K562 (cell line): ENCODE results near the gene AIF1. TPM values are rescaled to one million over a fixed set of nuclear protein-coding genes. Genes with fewer than 3 reads are reported as not detected.
A peak's percentile ranks its signal among the peaks of the same experiment; 100 is the strongest.

Source experiments
- ATF3 ChIP-seq, 2 experiments: fragments of 450-650 bp in 1 of 2; sonication (generic) in 1 of 2; formaldehyde crosslinking in 1 of 2; IDR thresholded peaks in 1 of 2; conservative IDR thresholded peaks in 1 of 2; 2 replicates each; pipeline versions ENCODE4 v1.6.1 to v1.8.1; 2016 to 2023; ENCODE audit warnings: mild to moderate bottlenecking in 2 of 2, moderate library complexity in 2 of 2, inconsistent platforms in 1 of 2, missing genetic modification reagents in 1 of 2
- BHLHE40 ChIP-seq: IDR thresholded peaks from 2 replicates; pipeline ENCODE4 v1.6.1; 2011; ENCODE audit warnings: low read length, improper control_type of control experiment
- CHD2 ChIP-seq: IDR thresholded peaks from 2 replicates; pipeline ENCODE4 v1.6.1; 2011; ENCODE audit warnings: low read depth, low read length
- ELK1 ChIP-seq: sonication (generic); formaldehyde crosslinking; IDR thresholded peaks from 2 replicates; pipeline ENCODE4 v1.8.1; 2022; ENCODE audit warnings: missing genetic modification reagents
- FIP1L1 ChIP-seq: fragments of 200-400 bp; formaldehyde crosslinking; IDR thresholded peaks from 2 replicates; pipeline ENCODE4 v1.6.1; 2018; ENCODE audit warnings: mild to moderate bottlenecking, low read depth, low read length; ENCODE audit not compliant: poor library complexity, severe bottlenecking
- FOXP4 ChIP-seq: sonication (generic); formaldehyde crosslinking; IDR thresholded peaks from 2 replicates; pipeline ENCODE4 v1.8.0; 2022; ENCODE audit warnings: mild to moderate bottlenecking, missing genetic modification reagents, borderline replicate concordance
- FUS ChIP-seq: fragments of 200-400 bp; formaldehyde crosslinking; optimal IDR thresholded peaks from 2 replicates; pipeline ENCODE3; 2017; ENCODE audit warnings: low read depth, low read length
- GATAD2A ChIP-seq: fragments of 450-650 bp; IDR thresholded peaks from 2 replicates; pipeline ENCODE4 v1.6.1; 2017
- HINFP ChIP-seq: fragments of 450-650 bp; conservative IDR thresholded peaks from 2 replicates; pipeline ENCODE4 v1.6.1; 2016; ENCODE audit warnings: missing genetic modification characterization, low read depth, mild to moderate bottlenecking, control low read depth, missing compliant biosample characterization
- ILF3 ChIP-seq: fragments of 450-650 bp; IDR thresholded peaks from 2 replicates; pipeline ENCODE4 v1.6.1; 2018; ENCODE audit warnings: antibody characterized with exemption, mild to moderate bottlenecking, moderate library complexity, borderline replicate concordance
- LARP7 ChIP-seq: fragments of 450-650 bp; IDR thresholded peaks from 2 replicates; pipeline ENCODE4 v1.6.1; 2016
- SAFB2 ChIP-seq: fragments of 200-400 bp; formaldehyde crosslinking; IDR thresholded peaks from 2 replicates; pipeline ENCODE4 v1.6.1; 2018; ENCODE audit warnings: borderline replicate concordance, low read length, low read depth, moderate library complexity; ENCODE audit not compliant: severe bottlenecking
- TAF1 ChIP-seq: IDR thresholded peaks from 2 replicates; pipeline ENCODE4 v1.6.1; 2011; ENCODE audit warnings: mild to moderate bottlenecking, low read length, moderate library complexity; ENCODE audit not compliant: insufficient read depth, control insufficient read depth, severe bottlenecking; ENCODE audit errors: extremely low read depth
- ZNF140 ChIP-seq: fragments of 250-450 bp; sonication (Bioruptor Pico); IDR thresholded peaks from 2 replicates; pipeline ENCODE4 v1.8.0; 2021; ENCODE audit warnings: moderate library complexity, mild to moderate bottlenecking, inconsistent platforms
- ZNF143 ChIP-seq: sonication (generic); formaldehyde crosslinking; IDR thresholded peaks from 2 replicates; pipeline ENCODE4 v1.9.0; 2022; ENCODE audit warnings: mild to moderate bottlenecking, missing genetic modification reagents
- ZNF354B ChIP-seq: fragments of 250-450 bp; sonication (Bioruptor Pico); IDR thresholded peaks from 2 replicates; pipeline ENCODE4 v1.4.0; 2020
- ZNF639 ChIP-seq, 2 experiments: fragments of 200-800 bp in 1 of 2; sonication (Bioruptor generic) in 1 of 2; sonication (generic) in 1 of 2; formaldehyde crosslinking in 1 of 2; IDR thresholded peaks in 1 of 2; conservative IDR thresholded peaks in 1 of 2; 2 replicates each; pipeline versions ENCODE4 v1.5.0 to v1.6.1; 2016 to 2020; ENCODE audit warnings: missing compliant biosample characterization in 1 of 2, missing genetic modification characterization in 1 of 2, missing genetic modification reagents in 1 of 2
- polyA plus RNA-seq, 8 experiments: library from polyadenylated mRNA; depleted of rRNA in 4 of 8; stranded (reverse) in 5 of 8; unstranded in 3 of 8; fragments of >200 nt; fragmentation: Nextera tagmentation in 2 of 8; fragmentation: Illumina TruSeq in 1 of 8; extraction: Ambion mirVana in 2 of 8; extraction: Trizol in 1 of 8; gene quantifications; 2 replicates each; pipeline versions ENCODE4 v1.2.1 to v1.2.3, GENCODE V29; 2011 to 2014; ENCODE audit warnings: inconsistent platforms in 1 of 8, missing spikeins in 1 of 8
- total RNA-seq, 7 experiments: library from RNA; depleted of rRNA in 6 of 7; stranded (reverse); fragments of >200 nt in 6 of 7; fragmentation: Illumina TruSeq in 2 of 7; extraction: Trizol in 2 of 7; gene quantifications; 2 replicates each; pipeline versions ENCODE4 v1.2.1 to v1.2.3, GENCODE V29; 2011 to 2021; ENCODE audit warnings: low replicate concordance in 1 of 7

The AIF1 gene
- total and polyA plus RNA-seq, 9 of the 15 experiments (the other 6 are each of a cell fraction or from before 2014, with no cell fraction given), result 9.4 to 33.4 (median 19.4) TPM

GRCh38 chr6:31664790-31665500 lies 49.9 kb downstream of the AIF1 start, which contains the start of gene GPANK1 (continued):
- TF ChIP-seq FUS (no peak), ILF3 (no peak), ATF3 (IDR thresholded peaks at IDR 0.05) (no peak), ATF3 (CRISPR knock-in tag; conservative IDR thresholded peaks at IDR 0.05) (peak; percentile 91), ZNF140 (CRISPR knock-in tag) (no peak), HINFP (tag) (no peak), BHLHE40 (peak; percentile 86), LARP7 (peak; percentile 64; the same call in 1 of the 2 replicates), FIP1L1 (no peak), SAFB2 (no peak), FOXP4 (peak; percentile 100), ZNF639 (CRISPR knock-in tag; conservative IDR thresholded peaks at IDR 0.05 in 1 of 2, IDR thresholded peaks at IDR 0.05 in 1 of 2) (no peak), GATAD2A (no peak), ELK1 (CRISPR knock-in tag) (no peak), TAF1 (peak; percentile 94), CHD2 (peak; percentile 20; the same call in 1 of the 2 replicates), ZNF354B (no peak), ZNF143 (CRISPR knock-in tag) (no peak; the same call in 1 of the 2 replicates)
